Effector memory CD8-positive, alpha-beta T cell (primary cell): Measurements from ENCODE around the gene COA5.
A peak's percentile ranks its signal among the peaks of the same experiment; 100 is the strongest.

Experiments
- ATAC-seq: fragments of 150-1000 bp; cut with Tn5 transposase; replicated peaks from 2 replicates; pipeline ENCODE4 v1.10.0; 2021; ENCODE audit warnings: mild to moderate bottlenecking, moderate library complexity
- DNase-seq, 3 experiments: peaks; one replicate each; pipeline ENCODE4 v3.0.0; 2021
- H3K27ac Mint-ChIP-seq, 2 donors: one replicate each; pipeline ENCODE4 v1.8.0; 2022; ENCODE audit warnings: mild to moderate bottlenecking in 2 of 2, mixed read lengths in 2 of 2, moderate library complexity in 2 of 2
- H3K27me3 Mint-ChIP-seq, 2 donors: one replicate each; pipeline ENCODE4 v1.8.0; 2022; ENCODE audit warnings: mixed read lengths in 2 of 2
- H3K36me3 Mint-ChIP-seq: one replicate; pipeline ENCODE4 v1.8.0; 2022; ENCODE audit warnings: mild to moderate bottlenecking, moderate library complexity, mixed read lengths; ENCODE audit not compliant: insufficient read depth
- H3K4me1 Mint-ChIP-seq, 2 donors: one replicate each; pipeline ENCODE4 v1.8.0; 2022; ENCODE audit warnings: low read depth in 2 of 2, mixed read lengths in 2 of 2
- H3K4me3 Mint-ChIP-seq, 2 donors: one replicate each; pipeline ENCODE4 v1.8.0; 2022; ENCODE audit warnings: mild to moderate bottlenecking in 2 of 2, mixed read lengths in 2 of 2, moderate library complexity in 2 of 2
- H3K9me3 Mint-ChIP-seq, 2 donors: one replicate each; pipeline ENCODE4 v1.8.0; 2022; ENCODE audit warnings: mixed read lengths in 2 of 2

COA5 gene

GRCh38 chr2:98576666-98577312, 31.5 kb downstream of the COA5 start:
- H3K27me3 Mint-ChIP-seq = no peaks in the 10 kb centered on the region
- H3K9me3 Mint-ChIP-seq = no peaks in the 10 kb centered on the region
- peaks cover 7% of the 10 kb centered on the region in 2 donors for H3K4me1 Mint-ChIP-seq
- no peak overlapping the region for H3K4me3 Mint-ChIP-seq
- no peak for ATAC-seq
- H3K36me3 Mint-ChIP-seq = peaks cover 74% of the 10 kb centered on the region
- DNase-seq = no peak
- peak overlapping the region in 1 of 2 donors; percentile 11 for H3K27ac Mint-ChIP-seq

DNA sequence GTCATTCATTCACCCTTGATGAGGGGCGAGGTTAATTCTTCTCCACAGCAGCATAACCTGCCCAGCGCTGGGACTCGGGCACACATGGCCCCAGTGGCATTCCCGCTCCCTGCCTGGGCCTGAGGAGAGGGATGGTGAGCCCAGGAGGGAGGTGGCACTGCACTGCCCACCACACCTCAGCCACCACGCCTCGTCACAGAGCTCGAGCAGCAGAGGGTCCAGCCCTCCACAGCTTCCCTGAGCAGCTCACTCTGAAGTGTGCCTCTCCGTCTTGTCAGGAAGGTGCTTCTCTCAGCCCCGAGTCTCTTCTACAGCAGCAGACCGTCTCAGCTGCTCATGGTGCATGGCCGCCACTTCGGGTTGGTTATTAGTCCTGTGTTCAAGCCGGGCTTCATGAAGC, 34.9 kb downstream of the COA5 start:
- Mint-ChIP-seq H3K36me3 (peaks cover 72% of the 10 kb centered on the region), H3K27ac (peak overlapping the region; percentile 41 to 88), H3K9me3 (no peaks in the 10 kb centered on the region), H3K4me3 (no peak overlapping the region), H3K27me3 (no peaks in the 10 kb centered on the region), H3K4me1 (peaks cover 7 to 15% of the 10 kb centered on the region in 2 donors)
- ATAC-seq (no peak), DNase-seq (no peak)

DNA sequence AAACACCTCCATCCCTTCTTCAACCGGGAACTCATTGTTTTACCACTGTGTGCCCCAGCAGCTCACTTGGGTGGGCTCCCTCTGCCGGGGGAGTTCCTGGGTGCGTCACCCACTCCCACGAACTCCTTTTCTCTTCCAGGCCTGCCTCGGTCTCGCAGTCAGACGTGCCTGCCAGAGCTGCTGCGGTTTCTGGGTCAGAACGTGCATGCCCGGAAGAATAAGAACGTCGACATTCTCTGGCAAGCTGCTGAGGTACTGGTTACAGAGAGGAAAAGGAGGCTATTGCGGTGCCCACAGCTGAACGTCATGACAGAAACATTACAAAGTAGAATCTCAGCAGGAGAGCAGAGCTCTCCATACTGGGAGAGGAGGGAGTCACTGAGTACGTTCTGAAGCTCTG, 35.6 kb downstream of the COA5 start:
- peak overlapping the region in 1 of 2 donors; percentile 65 for H3K27ac Mint-ChIP-seq
- H3K36me3 Mint-ChIP-seq = peaks cover 72% of the 10 kb centered on the region
- ATAC-seq (no peak), DNase-seq (no peak)
- H3K4me1 Mint-ChIP-seq = peaks cover 7 to 12% of the 10 kb centered on the region in 2 donors
- H3K27me3 Mint-ChIP-seq = no peaks in the 10 kb centered on the region
- H3K9me3 Mint-ChIP-seq = no peaks in the 10 kb centered on the region
- H3K4me3 Mint-ChIP-seq = no peak overlapping the region

GRCh38 chr2:98572211-98572610, 36.1 kb downstream of the COA5 start:
- Mint-ChIP-seq H3K27me3 (no peaks in the 10 kb centered on the region), H3K4me3 (no peak overlapping the region), H3K4me1 (peaks cover 7 to 14% of the 10 kb centered on the region in 2 donors), H3K27ac (peak overlapping the region in 1 of 2 donors; percentile 65), H3K36me3 (peaks cover 74% of the 10 kb centered on the region), H3K9me3 (no peaks in the 10 kb centered on the region)
- DNase-seq = no peak
- ATAC-seq = no peak

GRCh38 chr2:98571796-98572195, 36.5 kb downstream of the COA5 start:
- ATAC-seq (no peak), DNase-seq (no peak)
- Mint-ChIP-seq H3K4me1 (peaks cover 7 to 18% of the 10 kb centered on the region in 2 donors), H3K27ac (peak overlapping the region in 1 of 2 donors; percentile 65), H3K9me3 (no peaks in the 10 kb centered on the region), H3K27me3 (no peaks in the 10 kb centered on the region), H3K36me3 (peaks cover 74% of the 10 kb centered on the region), H3K4me3 (no peak overlapping the region)

DNA sequence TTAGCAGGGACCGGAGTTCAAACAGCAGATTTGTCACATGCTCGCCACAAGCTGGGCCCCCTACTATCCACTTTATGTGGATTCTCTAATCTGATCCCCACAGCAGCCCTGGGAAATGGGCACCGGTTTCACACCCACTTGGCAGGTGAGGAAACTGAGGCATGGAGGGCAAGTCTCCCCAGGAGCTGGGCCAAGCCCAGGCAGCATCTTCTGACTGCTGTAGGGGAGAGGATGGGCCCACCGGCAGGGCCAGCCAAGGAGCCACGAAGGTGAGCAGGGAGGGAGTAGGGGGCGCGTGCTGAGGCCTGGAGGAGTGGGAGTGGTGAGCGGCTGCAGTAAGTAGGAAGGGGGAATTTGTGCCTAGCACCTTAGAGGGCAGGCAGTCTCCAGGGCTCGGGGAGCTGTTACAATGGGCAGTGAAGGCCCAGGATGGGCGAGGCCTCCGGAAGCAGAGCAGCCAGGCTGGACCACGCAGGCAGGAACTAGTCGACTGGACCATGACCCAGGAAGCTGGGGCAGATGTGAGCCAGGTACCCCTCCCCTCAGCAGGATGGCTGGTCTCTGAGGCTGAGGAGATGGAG, 37.1 kb downstream of the COA5 start:
- peak overlapping the region; percentile 25 to 65 for H3K27ac Mint-ChIP-seq
- ATAC-seq (no peak), DNase-seq (no peak)
- H3K4me3 Mint-ChIP-seq = no peak overlapping the region
- no peaks in the 10 kb centered on the region for H3K27me3 Mint-ChIP-seq
- no peaks in the 10 kb centered on the region for H3K9me3 Mint-ChIP-seq
- H3K4me1 Mint-ChIP-seq = peaks cover 7 to 23% of the 10 kb centered on the region in 2 donors
- H3K36me3 Mint-ChIP-seq = peaks cover 76% of the 10 kb centered on the region

GRCh38 chr2:98570356-98570755, 38.0 kb downstream of the COA5 start:
- Mint-ChIP-seq H3K4me1 (peaks cover 7 to 21% of the 10 kb centered on the region in 2 donors), H3K27ac (peak overlapping the region; percentile 82 to 90), H3K9me3 (no peaks in the 10 kb centered on the region), H3K4me3 (no peak overlapping the region), H3K27me3 (no peaks in the 10 kb centered on the region), H3K36me3 (peaks cover 81% of the 10 kb centered on the region)
- no peak for DNase-seq
- ATAC-seq = no peak

- Mint-ChIP-seq H3K27ac (peak overlapping the region; percentile 82 to 90), H3K27me3 (no peaks in the 10 kb centered on the region), H3K4me1 (peaks cover 7 to 21% of the 10 kb centered on the region in 2 donors), H3K4me3 (no peak overlapping the region), H3K36me3 (peaks cover 82% of the 10 kb centered on the region), H3K9me3 (no peaks in the 10 kb centered on the region)
- ATAC-seq (no peak), DNase-seq (no peak)
These were observed 38.4 kb downstream of the COA5 start for GRCh38 chr2:98569915-98570314.

- peak overlapping the region; percentile 82 to 90 for H3K27ac Mint-ChIP-seq
- no peaks in the 10 kb centered on the region for H3K9me3 Mint-ChIP-seq
- H3K27me3 Mint-ChIP-seq = no peaks in the 10 kb centered on the region
- no peak overlapping the region for H3K4me3 Mint-ChIP-seq
- ATAC-seq (peak; percentile 95), DNase-seq (peak; percentile 69 to 72 (median 70))
- peaks cover 7 to 21% of the 10 kb centered on the region in 2 donors for H3K4me1 Mint-ChIP-seq
- peaks cover 78% of the 10 kb centered on the region for H3K36me3 Mint-ChIP-seq
These were observed 39.0 kb downstream of the COA5 start for GRCh38 chr2:98569197-98569793.

- no peaks in the 10 kb centered on the region for H3K9me3 Mint-ChIP-seq
- ATAC-seq = no peak
- peaks cover 3 to 21% of the 10 kb centered on the region in 2 donors for H3K4me1 Mint-ChIP-seq
- no peak overlapping the region for H3K4me3 Mint-ChIP-seq
- H3K27ac Mint-ChIP-seq = no peak overlapping the region
- no peak for DNase-seq
- no peaks in the 10 kb centered on the region for H3K27me3 Mint-ChIP-seq
- peaks cover 72% of the 10 kb centered on the region for H3K36me3 Mint-ChIP-seq
These were observed 40.0 kb downstream of the COA5 start for GRCh38 chr2:98568161-98568956.

- Mint-ChIP-seq H3K4me3 (no peak overlapping the region), H3K9me3 (no peaks in the 10 kb centered on the region), H3K36me3 (peaks cover 80% of the 10 kb centered on the region), H3K4me1 (peaks cover 0 to 21% of the 10 kb centered on the region in 2 donors), H3K27ac (peak overlapping the region in 1 of 2 donors; percentile 73), H3K27me3 (no peaks in the 10 kb centered on the region)
- no peak for ATAC-seq
- no peak for DNase-seq
These were observed 42.4 kb downstream of the COA5 start for GRCh38 chr2:98565941-98566340.

GRCh38 chr2:98565286-98565860, 42.9 kb downstream of the COA5 start:
- Mint-ChIP-seq H3K4me3 (no peak overlapping the region), H3K9me3 (no peaks in the 10 kb centered on the region), H3K4me1 (peaks cover 0 to 23% of the 10 kb centered on the region in 2 donors), H3K27me3 (no peaks in the 10 kb centered on the region), H3K27ac (no peak overlapping the region), H3K36me3 (peaks cover 80% of the 10 kb centered on the region)
- ATAC-seq (no peak), DNase-seq (no peak)

DNA sequence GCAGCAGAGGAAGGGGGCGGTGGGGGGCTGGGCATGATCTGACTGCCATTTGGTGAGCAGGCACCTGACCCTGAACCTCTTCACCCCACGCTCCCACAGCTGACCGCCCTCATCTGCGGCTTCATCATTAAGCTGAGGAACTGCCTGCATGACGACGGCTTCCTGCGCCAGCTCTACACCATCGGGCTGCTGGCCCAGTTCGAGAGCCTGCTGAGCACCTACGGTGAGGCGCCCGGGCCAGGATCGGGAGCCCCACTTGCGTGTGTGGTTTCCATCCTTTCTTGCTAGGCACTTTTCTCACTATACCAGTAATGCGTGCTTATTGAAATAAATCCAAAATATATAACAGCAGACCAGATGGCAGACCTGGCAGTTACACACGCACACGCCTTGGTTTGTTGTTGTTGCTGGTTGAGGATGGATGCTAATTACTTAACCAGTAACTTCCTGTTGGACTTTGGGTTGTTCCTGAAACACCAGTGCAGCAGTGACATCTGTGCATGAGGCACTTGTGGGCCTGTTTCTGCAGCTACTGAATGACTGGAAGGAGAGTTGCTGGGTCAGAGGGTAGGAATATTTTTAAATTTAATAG, 43.7 kb downstream of the COA5 start:
- H3K27ac Mint-ChIP-seq = no peak overlapping the region
- H3K4me1 Mint-ChIP-seq = peaks cover 4 to 19% of the 10 kb centered on the region in 2 donors
- no peak for ATAC-seq
- H3K4me3 Mint-ChIP-seq = no peak overlapping the region
- H3K36me3 Mint-ChIP-seq = peaks cover 77% of the 10 kb centered on the region
- no peaks in the 10 kb centered on the region for H3K27me3 Mint-ChIP-seq
- H3K9me3 Mint-ChIP-seq = no peaks in the 10 kb centered on the region
- DNase-seq = no peak
